Measurements from ENCODE around the gene CDC42BPA. TPM values are rescaled to one million over a fixed set of nuclear protein-coding genes. Genes with fewer than 3 reads are reported as not detected.
A peak's percentile ranks its signal among the peaks of the same experiment; 100 is the strongest.
"Not testable (repeated sequence)": the region's sequence is repeated elsewhere in the genome, so short reads cannot be mapped to it uniquely, and the experiment has no call there.

The CDC42BPA gene
- total RNA-seq, 1 experiment from 2014 or later, result 25.2 TPM

DNA sequence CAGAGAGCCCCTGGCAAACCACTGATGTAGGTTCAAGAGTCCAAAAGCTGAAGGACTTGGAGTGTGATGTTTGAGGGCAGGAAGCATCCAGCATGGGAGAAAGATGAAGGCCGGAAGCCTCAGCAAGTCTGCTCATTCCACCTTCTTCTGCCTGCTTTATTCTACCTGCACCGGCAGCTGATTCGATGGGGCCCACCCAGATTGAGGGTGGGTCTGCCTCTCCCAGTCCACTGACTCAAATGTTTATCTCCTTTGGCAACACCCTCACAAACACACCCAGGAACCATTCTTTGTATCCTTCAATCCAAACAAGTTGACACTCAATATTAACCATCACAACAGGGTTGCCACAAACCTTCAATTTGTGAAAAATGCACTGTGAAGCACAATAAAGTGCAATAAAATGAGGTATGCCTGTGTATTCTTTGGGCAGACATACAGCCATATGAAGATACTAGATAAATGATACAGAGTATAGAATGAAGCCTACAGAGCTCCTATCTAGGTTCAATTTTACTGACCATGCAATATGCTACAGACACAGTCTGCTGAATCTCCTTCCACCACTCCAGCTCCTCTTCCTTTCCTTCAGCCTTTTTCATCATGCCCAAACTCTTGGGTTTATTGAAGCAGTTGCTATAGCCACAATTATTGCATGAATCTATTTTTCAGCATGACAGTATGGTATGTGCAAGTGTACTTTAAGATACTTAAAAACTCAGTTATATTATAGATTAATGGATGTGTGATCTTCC is 24.0 kb upstream of the CDC42BPA start:
- no peak for DNase-seq (ENCODE audit: low spot score)
- Mint-ChIP-seq H3K36me3 (peaks cover 10% of the 10 kb centered on the region), H3K9me3 (peaks cover 26% of the 10 kb centered on the region), H3K27me3 (ENCODE audit: low read depth) (peaks cover 9% of the 10 kb centered on the region; the same call in 1 of the 2 replicates), H3K27ac (no peak overlapping the region), H3K4me1 (no peaks in the 10 kb centered on the region; the same call in 1 of the 2 replicates), H3K4me3 (no peak overlapping the region)
- POLR2A ChIA-PET, result no interaction called here
- peak; percentile 94 for TF ChIP-seq ZNF317 (CRISPR knock-in tag; IDR thresholded peaks at IDR 0.05; ENCODE audit: borderline replicate concordance, low read depth)
- TF ChIP-seq, protein P1, sequence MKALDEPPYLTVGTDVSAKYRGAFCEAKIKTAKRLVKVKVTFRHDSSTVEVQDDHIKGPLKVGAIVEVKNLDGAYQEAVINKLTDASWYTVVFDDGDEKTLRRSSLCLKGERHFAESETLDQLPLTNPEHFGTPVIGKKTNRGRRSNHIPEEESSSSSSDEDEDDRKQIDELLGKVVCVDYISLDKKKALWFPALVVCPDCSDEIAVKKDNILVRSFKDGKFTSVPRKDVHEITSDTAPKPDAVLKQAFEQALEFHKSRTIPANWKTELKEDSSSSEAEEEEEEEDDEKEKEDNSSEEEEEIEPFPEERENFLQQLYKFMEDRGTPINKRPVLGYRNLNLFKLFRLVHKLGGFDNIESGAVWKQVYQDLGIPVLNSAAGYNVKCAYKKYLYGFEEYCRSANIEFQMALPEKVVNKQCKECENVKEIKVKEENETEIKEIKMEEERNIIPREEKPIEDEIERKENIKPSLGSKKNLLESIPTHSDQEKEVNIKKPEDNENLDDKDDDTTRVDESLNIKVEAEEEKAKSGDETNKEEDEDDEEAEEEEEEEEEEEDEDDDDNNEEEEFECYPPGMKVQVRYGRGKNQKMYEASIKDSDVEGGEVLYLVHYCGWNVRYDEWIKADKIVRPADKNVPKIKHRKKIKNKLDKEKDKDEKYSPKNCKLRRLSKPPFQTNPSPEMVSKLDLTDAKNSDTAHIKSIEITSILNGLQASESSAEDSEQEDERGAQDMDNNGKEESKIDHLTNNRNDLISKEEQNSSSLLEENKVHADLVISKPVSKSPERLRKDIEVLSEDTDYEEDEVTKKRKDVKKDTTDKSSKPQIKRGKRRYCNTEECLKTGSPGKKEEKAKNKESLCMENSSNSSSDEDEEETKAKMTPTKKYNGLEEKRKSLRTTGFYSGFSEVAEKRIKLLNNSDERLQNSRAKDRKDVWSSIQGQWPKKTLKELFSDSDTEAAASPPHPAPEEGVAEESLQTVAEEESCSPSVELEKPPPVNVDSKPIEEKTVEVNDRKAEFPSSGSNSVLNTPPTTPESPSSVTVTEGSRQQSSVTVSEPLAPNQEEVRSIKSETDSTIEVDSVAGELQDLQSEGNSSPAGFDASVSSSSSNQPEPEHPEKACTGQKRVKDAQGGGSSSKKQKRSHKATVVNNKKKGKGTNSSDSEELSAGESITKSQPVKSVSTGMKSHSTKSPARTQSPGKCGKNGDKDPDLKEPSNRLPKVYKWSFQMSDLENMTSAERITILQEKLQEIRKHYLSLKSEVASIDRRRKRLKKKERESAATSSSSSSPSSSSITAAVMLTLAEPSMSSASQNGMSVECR (CRISPR knock-in tag; IDR thresholded peaks at IDR 0.05; ENCODE audit: borderline replicate concordance), result no peak
- TF ChIP-seq, protein P2, sequence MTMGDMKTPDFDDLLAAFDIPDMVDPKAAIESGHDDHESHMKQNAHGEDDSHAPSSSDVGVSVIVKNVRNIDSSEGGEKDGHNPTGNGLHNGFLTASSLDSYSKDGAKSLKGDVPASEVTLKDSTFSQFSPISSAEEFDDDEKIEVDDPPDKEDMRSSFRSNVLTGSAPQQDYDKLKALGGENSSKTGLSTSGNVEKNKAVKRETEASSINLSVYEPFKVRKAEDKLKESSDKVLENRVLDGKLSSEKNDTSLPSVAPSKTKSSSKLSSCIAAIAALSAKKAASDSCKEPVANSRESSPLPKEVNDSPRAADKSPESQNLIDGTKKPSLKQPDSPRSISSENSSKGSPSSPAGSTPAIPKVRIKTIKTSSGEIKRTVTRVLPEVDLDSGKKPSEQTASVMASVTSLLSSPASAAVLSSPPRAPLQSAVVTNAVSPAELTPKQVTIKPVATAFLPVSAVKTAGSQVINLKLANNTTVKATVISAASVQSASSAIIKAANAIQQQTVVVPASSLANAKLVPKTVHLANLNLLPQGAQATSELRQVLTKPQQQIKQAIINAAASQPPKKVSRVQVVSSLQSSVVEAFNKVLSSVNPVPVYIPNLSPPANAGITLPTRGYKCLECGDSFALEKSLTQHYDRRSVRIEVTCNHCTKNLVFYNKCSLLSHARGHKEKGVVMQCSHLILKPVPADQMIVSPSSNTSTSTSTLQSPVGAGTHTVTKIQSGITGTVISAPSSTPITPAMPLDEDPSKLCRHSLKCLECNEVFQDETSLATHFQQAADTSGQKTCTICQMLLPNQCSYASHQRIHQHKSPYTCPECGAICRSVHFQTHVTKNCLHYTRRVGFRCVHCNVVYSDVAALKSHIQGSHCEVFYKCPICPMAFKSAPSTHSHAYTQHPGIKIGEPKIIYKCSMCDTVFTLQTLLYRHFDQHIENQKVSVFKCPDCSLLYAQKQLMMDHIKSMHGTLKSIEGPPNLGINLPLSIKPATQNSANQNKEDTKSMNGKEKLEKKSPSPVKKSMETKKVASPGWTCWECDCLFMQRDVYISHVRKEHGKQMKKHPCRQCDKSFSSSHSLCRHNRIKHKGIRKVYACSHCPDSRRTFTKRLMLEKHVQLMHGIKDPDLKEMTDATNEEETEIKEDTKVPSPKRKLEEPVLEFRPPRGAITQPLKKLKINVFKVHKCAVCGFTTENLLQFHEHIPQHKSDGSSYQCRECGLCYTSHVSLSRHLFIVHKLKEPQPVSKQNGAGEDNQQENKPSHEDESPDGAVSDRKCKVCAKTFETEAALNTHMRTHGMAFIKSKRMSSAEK (CRISPR knock-in tag; IDR thresholded peaks at IDR 0.05; ENCODE audit: borderline replicate concordance), result no peak
- no peak for ATAC-seq
- CTCF ChIA-PET, result no interaction called here

DNA sequence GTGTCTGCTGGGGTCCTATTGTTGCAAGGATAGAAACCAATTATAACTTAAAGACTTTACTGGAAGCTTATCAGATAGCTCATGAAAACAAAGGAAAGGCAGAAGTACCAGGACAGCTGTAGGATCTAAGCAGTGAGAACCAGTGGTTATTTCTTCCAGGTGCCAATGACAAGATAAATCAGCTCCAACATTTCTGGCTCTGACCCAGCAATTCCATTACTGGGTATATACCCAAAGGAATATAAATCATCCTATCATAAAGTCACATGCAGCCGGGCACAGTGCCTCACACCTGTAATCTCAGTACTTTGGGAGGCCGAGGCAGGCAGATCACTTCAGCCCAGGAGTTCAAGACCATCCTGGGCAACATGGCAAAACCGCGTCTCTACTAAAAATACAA is 17.8 kb upstream of the CDC42BPA start:
- H3K4me3 Mint-ChIP-seq; POLR2A ChIA-PET; H3K27ac Mint-ChIP-seq; ATAC-seq; H3K4me1 Mint-ChIP-seq; DNase-seq (ENCODE audit: low spot score); CTCF ChIA-PET: not testable (repeated sequence)
- Mint-ChIP-seq H3K36me3 (peaks cover 15% of the 10 kb centered on the region), H3K9me3 (peaks cover 33% of the 10 kb centered on the region), H3K27me3 (ENCODE audit: low read depth) (peaks cover 30% of the 10 kb centered on the region)

DNA sequence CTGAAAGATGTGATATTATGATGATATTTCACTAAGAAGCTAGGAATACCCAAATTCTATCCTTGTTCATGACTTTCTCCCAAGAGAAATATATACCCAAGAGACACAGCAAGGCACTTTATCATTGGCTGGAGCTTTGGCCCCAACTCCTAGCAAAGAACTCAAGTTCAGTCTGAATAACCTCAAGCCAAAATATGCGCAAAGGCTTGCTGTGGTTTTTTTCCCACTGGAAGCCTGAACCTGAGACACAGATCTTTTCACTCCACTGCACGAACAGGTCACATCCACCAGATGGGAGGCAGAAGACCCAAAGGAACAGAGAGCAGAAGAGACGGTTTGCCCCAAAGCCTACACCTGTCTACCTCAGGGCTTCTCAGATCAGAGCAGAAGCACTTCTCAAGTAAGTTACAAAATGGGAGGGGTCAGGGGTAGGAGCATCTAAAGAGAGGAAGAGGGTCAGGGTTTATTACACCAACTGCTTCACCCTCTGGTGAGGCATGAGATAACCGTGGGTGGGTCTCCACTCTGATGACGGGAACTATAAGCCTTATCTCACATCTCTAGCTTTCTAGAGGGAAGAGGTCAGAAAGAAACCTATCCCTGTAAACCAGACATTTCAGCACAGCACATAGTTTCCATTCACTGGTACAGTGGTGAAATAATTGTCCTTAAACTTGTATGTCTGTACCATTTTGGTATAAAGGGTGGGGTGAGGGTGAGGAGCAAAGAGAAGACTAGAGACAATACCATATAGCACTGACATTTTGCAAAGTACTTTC is 17.1 kb upstream of the CDC42BPA start:
- POLR2A ChIA-PET, result no interaction called here
- ATAC-seq (no peak), DNase-seq (ENCODE audit: low spot score) (no peak)
- H3K27me3 Mint-ChIP-seq (ENCODE audit: low read depth), result peaks cover 30% of the 10 kb centered on the region
- H3K9me3 Mint-ChIP-seq, result peaks cover 31% of the 10 kb centered on the region
- no peak overlapping the region for H3K27ac Mint-ChIP-seq
- no peak overlapping the region for H3K4me3 Mint-ChIP-seq
- CTCF ChIA-PET, result no interaction called here
- peaks cover 15% of the 10 kb centered on the region for H3K36me3 Mint-ChIP-seq
- H3K4me1 Mint-ChIP-seq, result peaks cover 3% of the 10 kb centered on the region
- TF ChIP-seq, protein P3, sequence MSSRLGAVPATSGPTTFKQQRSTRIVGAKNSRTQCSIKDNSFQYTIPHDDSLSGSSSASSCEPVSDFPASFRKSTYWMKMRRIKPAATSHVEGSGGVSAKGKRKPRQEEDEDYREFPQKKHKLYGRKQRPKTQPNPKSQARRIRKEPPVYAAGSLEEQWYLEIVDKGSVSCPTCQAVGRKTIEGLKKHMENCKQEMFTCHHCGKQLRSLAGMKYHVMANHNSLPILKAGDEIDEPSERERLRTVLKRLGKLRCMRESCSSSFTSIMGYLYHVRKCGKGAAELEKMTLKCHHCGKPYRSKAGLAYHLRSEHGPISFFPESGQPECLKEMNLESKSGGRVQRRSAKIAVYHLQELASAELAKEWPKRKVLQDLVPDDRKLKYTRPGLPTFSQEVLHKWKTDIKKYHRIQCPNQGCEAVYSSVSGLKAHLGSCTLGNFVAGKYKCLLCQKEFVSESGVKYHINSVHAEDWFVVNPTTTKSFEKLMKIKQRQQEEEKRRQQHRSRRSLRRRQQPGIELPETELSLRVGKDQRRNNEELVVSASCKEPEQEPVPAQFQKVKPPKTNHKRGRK (CRISPR knock-in tag; IDR thresholded peaks at IDR 0.05; ENCODE audit: borderline replicate concordance), result no peak
- no peak for TF ChIP-seq ATF1 (CRISPR knock-in tag; IDR thresholded peaks at IDR 0.05)
- TF ChIP-seq, protein P4, sequence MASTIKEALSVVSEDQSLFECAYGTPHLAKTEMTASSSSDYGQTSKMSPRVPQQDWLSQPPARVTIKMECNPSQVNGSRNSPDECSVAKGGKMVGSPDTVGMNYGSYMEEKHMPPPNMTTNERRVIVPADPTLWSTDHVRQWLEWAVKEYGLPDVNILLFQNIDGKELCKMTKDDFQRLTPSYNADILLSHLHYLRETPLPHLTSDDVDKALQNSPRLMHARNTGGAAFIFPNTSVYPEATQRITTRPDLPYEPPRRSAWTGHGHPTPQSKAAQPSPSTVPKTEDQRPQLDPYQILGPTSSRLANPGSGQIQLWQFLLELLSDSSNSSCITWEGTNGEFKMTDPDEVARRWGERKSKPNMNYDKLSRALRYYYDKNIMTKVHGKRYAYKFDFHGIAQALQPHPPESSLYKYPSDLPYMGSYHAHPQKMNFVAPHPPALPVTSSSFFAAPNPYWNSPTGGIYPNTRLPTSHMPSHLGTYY (CRISPR knock-in tag; IDR thresholded peaks at IDR 0.05), result no peak
- TF ChIP-seq SP1 (CRISPR knock-in tag; conservative IDR thresholded peaks at IDR 0.05), result no peak
- TF ChIP-seq TEAD4 (CRISPR knock-in tag; IDR thresholded peaks at IDR 0.05), result no peak
- TF ChIP-seq ELF4 (CRISPR knock-in tag; IDR thresholded peaks at IDR 0.05; ENCODE audit: low read depth), result no peak
- no peak for TF ChIP-seq TP53 (CRISPR knock-in tag; IDR thresholded peaks at IDR 0.05)
- TF ChIP-seq, protein P5, sequence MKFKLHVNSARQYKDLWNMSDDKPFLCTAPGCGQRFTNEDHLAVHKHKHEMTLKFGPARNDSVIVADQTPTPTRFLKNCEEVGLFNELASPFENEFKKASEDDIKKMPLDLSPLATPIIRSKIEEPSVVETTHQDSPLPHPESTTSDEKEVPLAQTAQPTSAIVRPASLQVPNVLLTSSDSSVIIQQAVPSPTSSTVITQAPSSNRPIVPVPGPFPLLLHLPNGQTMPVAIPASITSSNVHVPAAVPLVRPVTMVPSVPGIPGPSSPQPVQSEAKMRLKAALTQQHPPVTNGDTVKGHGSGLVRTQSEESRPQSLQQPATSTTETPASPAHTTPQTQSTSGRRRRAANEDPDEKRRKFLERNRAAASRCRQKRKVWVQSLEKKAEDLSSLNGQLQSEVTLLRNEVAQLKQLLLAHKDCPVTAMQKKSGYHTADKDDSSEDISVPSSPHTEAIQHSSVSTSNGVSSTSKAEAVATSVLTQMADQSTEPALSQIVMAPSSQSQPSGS (CRISPR knock-in tag; IDR thresholded peaks at IDR 0.05; ENCODE audit: borderline replicate concordance, low read depth), result no peak
- TF ChIP-seq, protein P6, sequence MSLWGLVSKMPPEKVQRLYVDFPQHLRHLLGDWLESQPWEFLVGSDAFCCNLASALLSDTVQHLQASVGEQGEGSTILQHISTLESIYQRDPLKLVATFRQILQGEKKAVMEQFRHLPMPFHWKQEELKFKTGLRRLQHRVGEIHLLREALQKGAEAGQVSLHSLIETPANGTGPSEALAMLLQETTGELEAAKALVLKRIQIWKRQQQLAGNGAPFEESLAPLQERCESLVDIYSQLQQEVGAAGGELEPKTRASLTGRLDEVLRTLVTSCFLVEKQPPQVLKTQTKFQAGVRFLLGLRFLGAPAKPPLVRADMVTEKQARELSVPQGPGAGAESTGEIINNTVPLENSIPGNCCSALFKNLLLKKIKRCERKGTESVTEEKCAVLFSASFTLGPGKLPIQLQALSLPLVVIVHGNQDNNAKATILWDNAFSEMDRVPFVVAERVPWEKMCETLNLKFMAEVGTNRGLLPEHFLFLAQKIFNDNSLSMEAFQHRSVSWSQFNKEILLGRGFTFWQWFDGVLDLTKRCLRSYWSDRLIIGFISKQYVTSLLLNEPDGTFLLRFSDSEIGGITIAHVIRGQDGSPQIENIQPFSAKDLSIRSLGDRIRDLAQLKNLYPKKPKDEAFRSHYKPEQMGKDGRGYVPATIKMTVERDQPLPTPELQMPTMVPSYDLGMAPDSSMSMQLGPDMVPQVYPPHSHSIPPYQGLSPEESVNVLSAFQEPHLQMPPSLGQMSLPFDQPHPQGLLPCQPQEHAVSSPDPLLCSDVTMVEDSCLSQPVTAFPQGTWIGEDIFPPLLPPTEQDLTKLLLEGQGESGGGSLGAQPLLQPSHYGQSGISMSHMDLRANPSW (CRISPR knock-in tag; conservative IDR thresholded peaks at IDR 0.05; ENCODE audit: low read depth), result no peak
